ENCODE data around the gene DCDC1. TPM values are rescaled to one million over a fixed set of nuclear protein-coding genes. Genes with fewer than 3 reads are reported as not detected.

Gene DCDC1
- total and polyA plus RNA-seq, 9 of the 15 experiments (the other 6 are each of a cell fraction or from before 2014, with no cell fraction given): 0.05 to 0.18 (median 0.08) TPM; not detected in 3

GRCh38 chr11:30879322-30880005 is 490.1 kb downstream of the DCDC1 start:
- no peaks in the 10 kb centered on the region for H3K36me3 ChIP-seq (ENCODE audit: control insufficient read depth, insufficient read depth, low read length)
- WGBS (ENCODE audit: insufficient coverage, low coverage, missing lambda C conversion rate): 0% methylated on average over 8 of the region's 8 CpGs
- FAIRE-seq (no peak), DNase-seq (ENCODE audit: extremely low read depth in 1 of 4, low spot score in 3 of 4) (no peak), ATAC-seq (no peak)
- no peaks in the 10 kb centered on the region for H3K27me3 ChIP-seq (ENCODE audit: control insufficient read depth in 2 of 2, insufficient read depth in 2 of 2, low read length in 2 of 2)
- H2AFZ ChIP-seq (ENCODE audit: low read depth, low read length): no peak overlapping the region
- CTCF ChIA-PET (ENCODE audit: low intra/inter-chr PET ratio): no interaction called here
- no peak overlapping the region for H3K9ac ChIP-seq (ENCODE audit: insufficient read depth in 1 of 2, low read depth in 2 of 2, low read length in 2 of 2)
- in situ Hi-C loops (cut with MboI) (no loop called here), intact Hi-C loops (cut with micrococcal nuclease) (loop anchor here (10.0 kb wide), 1 partner anchor 55 kb away; no protein-coding TSS in a partner anchor)
- no peak overlapping the region for H3K4me2 ChIP-seq (ENCODE audit: insufficient read depth, low read length)
- H3K4me1 ChIP-seq (replicated peaks in 1 of 2; ENCODE audit: control insufficient read depth in 2 of 2, insufficient read depth in 2 of 2, low read length in 2 of 2): no peaks in the 10 kb centered on the region
- no peaks in the 10 kb centered on the region for H4K20me1 ChIP-seq (replicated peaks; ENCODE audit: control insufficient read depth, insufficient read depth, low read length)
- no peaks in the 10 kb centered on the region for H3K79me2 ChIP-seq (ENCODE audit: control insufficient read depth, insufficient read depth, low read length)
- no peaks in the 10 kb centered on the region for H3K9me3 ChIP-seq (replicated peaks; ENCODE audit: control insufficient read depth, insufficient read depth, low read depth, low read length)
- no TSS peak for BruUV-seq (replicated peaks)
- POLR2A ChIA-PET: no interaction called here
- H3K27ac ChIP-seq (ENCODE audit: extremely low read depth, low read depth, low read length): no peak overlapping the region
- H3K9me1 ChIP-seq (ENCODE audit: control insufficient read depth, insufficient read depth, low read length): no peaks in the 10 kb centered on the region
- H3K4me3 ChIP-seq: no peak overlapping the region
- no peak for TF ChIP-seq WHSC1 (IDR thresholded peaks at IDR 0.05; ENCODE audit: low read length)
- no peak for TF ChIP-seq SMAD1 (IDR thresholded peaks at IDR 0.05; ENCODE audit: low read depth, low read length, partially characterized antibody)
- no peak for TF ChIP-seq TBL1XR1 (IDR thresholded peaks at IDR 0.05; ENCODE audit: low read length in 2 of 2)
- TF ChIP-seq DIDO1 (tag; IDR thresholded peaks at IDR 0.05; ENCODE audit: low read depth): no peak
- TF ChIP-seq ZBTB33 (CRISPR knock-in tag; IDR thresholded peaks at IDR 0.05): no peak
- TF ChIP-seq SPI1 (IDR thresholded peaks at IDR 0.05; ENCODE audit: borderline replicate concordance, low read depth, low read length): no peak
- TF ChIP-seq, protein P1, sequence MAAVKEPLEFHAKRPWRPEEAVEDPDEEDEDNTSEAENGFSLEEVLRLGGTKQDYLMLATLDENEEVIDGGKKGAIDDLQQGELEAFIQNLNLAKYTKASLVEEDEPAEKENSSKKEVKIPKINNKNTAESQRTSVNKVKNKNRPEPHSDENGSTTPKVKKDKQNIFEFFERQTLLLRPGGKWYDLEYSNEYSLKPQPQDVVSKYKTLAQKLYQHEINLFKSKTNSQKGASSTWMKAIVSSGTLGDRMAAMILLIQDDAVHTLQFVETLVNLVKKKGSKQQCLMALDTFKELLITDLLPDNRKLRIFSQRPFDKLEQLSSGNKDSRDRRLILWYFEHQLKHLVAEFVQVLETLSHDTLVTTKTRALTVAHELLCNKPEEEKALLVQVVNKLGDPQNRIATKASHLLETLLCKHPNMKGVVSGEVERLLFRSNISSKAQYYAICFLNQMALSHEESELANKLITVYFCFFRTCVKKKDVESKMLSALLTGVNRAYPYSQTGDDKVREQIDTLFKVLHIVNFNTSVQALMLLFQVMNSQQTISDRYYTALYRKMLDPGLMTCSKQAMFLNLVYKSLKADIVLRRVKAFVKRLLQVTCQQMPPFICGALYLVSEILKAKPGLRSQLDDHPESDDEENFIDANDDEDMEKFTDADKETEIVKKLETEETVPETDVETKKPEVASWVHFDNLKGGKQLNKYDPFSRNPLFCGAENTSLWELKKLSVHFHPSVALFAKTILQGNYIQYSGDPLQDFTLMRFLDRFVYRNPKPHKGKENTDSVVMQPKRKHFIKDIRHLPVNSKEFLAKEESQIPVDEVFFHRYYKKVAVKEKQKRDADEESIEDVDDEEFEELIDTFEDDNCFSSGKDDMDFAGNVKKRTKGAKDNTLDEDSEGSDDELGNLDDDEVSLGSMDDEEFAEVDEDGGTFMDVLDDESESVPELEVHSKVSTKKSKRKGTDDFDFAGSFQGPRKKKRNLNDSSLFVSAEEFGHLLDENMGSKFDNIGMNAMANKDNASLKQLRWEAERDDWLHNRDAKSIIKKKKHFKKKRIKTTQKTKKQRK (IDR thresholded peaks at IDR 0.05; ENCODE audit: borderline replicate concordance, low read depth, low read length): no peak
- no peak for TF ChIP-seq DPF2 (IDR thresholded peaks at IDR 0.05)
- TF ChIP-seq ZC3H4 (CRISPR knock-in tag; IDR thresholded peaks at IDR 0.05; ENCODE audit: borderline replicate concordance): no peak
- no peak for TF ChIP-seq RBM14 (IDR thresholded peaks at IDR 0.05; ENCODE audit: borderline replicate concordance, insufficient read depth, low read depth, low read length)
- no peak for TF ChIP-seq MECOM (CRISPR knock-in tag; IDR thresholded peaks at IDR 0.05)
- TF ChIP-seq CTBP1 (IDR thresholded peaks at IDR 0.05; ENCODE audit: borderline replicate concordance): no peak
- TF ChIP-seq, protein P2, sequence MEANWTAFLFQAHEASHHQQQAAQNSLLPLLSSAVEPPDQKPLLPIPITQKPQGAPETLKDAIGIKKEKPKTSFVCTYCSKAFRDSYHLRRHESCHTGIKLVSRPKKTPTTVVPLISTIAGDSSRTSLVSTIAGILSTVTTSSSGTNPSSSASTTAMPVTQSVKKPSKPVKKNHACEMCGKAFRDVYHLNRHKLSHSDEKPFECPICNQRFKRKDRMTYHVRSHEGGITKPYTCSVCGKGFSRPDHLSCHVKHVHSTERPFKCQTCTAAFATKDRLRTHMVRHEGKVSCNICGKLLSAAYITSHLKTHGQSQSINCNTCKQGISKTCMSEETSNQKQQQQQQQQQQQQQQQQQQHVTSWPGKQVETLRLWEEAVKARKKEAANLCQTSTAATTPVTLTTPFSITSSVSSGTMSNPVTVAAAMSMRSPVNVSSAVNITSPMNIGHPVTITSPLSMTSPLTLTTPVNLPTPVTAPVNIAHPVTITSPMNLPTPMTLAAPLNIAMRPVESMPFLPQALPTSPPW (CRISPR knock-in tag; IDR thresholded peaks at IDR 0.05): no peak
- no peak for TF ChIP-seq ARNT (IDR thresholded peaks at IDR 0.05)
- no peak for TF ChIP-seq EGR1 (conservative IDR thresholded peaks at IDR 0.05)
- no peak for TF ChIP-seq ZNF12 (CRISPR knock-in tag; IDR thresholded peaks at IDR 0.05)

Measured in K562 (cell line).